Activated B cell treated with CpG ODN at 0.5 μM for 24 hours (primary cell): ENCODE data around the gene HSF4. TPM values are rescaled to one million over a fixed set of nuclear protein-coding genes. Genes with fewer than 3 reads are reported as not detected.

Experiments
- ATAC-seq: fragments of 200-7000 bp; cut with Tn5 transposase; one replicate; pipeline ENCODE4 v1.10.0; 2021; ENCODE audit warnings: low read depth, mild to moderate bottlenecking, moderate library complexity
- CTCF ChIA-PET: fragments of 350-600 bp; sonication (Branson Sonifier 250); formaldehyde crosslinking; loops from one replicate; lab custom pipeline; 2021; ENCODE audit warnings: antibody characterized with exemption; lab: Charles Lee
- POLR2A ChIA-PET: fragments of 350-600 bp; sonication (Branson Sonifier 250); formaldehyde crosslinking; loops from one replicate; lab custom pipeline; 2021; ENCODE audit warnings: antibody characterized with exemption; lab: Charles Lee
- DNase-seq: peaks from one replicate; pipeline ENCODE4 v3.0.0; 2022
- H3K27ac Mint-ChIP-seq: one replicate; pipeline ENCODE4 v1.8.0; 2020; ENCODE audit warnings: mixed read lengths
- H3K27me3 Mint-ChIP-seq: one replicate; pipeline ENCODE4 v1.8.0; 2021; ENCODE audit warnings: mixed read lengths
- H3K36me3 Mint-ChIP-seq: one replicate; pipeline ENCODE4 v1.8.0; 2021; ENCODE audit warnings: low read depth, mixed read lengths
- H3K4me1 Mint-ChIP-seq: one replicate; pipeline ENCODE4 v1.8.0; 2021; ENCODE audit warnings: mixed read lengths
- H3K4me3 Mint-ChIP-seq: one replicate; pipeline ENCODE4 v1.8.0; 2020; ENCODE audit warnings: mild to moderate bottlenecking, mixed read lengths
- H3K9me3 Mint-ChIP-seq: one replicate; pipeline ENCODE4 v1.8.0; 2020; ENCODE audit warnings: mixed read lengths
- intact Hi-C: fragments of 100-400 bp; cut with micrococcal nuclease; formaldehyde crosslinking; loops from one replicate; pipeline ENCODE4 v1.15.1; 2024
- total RNA-seq: library from RNA; stranded (reverse); gene quantifications from 2 replicates; pipeline ENCODE4 v1.2.3, GENCODE V29; 2022
- TF ChIP-seq, protein P1 (sequence below): fragments of 200-600 bp; IDR thresholded peaks from one replicate; pipeline ENCODE4 v1.8.0; 2022; ENCODE audit warnings: antibody characterized with exemption, mild to moderate bottlenecking

HSF4 gene, protein sequence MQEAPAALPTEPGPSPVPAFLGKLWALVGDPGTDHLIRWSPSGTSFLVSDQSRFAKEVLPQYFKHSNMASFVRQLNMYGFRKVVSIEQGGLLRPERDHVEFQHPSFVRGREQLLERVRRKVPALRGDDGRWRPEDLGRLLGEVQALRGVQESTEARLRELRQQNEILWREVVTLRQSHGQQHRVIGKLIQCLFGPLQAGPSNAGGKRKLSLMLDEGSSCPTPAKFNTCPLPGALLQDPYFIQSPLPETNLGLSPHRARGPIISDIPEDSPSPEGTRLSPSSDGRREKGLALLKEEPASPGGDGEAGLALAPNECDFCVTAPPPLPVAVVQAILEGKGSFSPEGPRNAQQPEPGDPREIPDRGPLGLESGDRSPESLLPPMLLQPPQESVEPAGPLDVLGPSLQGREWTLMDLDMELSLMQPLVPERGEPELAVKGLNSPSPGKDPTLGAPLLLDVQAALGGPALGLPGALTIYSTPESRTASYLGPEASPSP
- total RNA-seq = 5.9 and 7.3 TPM in 2 replicates

DNA sequence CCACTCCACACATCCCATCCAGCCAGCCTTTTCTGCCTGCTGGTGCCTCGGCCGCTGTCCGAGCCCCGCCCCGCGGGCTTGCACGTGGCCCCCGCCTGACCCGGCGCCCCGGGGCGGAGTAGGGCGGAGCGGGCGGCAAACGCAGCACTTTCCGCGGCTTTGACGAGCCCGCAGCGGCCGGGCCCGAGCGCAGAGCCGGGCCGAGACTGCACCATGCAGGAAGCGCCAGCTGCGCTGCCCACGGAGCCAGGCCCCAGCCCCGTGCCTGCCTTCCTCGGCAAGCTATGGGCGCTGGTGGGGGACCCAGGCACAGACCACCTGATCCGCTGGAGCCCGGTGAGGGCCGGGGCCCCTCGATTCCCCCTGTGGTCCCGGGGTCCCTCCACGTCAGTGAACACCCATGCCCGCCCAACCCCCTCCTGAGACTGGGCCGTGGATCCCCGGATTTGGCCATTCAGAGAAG is at the start of gene HSF4:
TSS of gene HSF4 (plus strand) at position 147 of the 463 bp plus-strand sequence. CDS start at position 214, 67 bp downstream.
- no peak for ATAC-seq
- intact Hi-C loops = loop anchor here (5.0 kb wide), 1 partner anchor 1373 kb away; the partner anchor contains the start of gene ZFP90
- ChIA-PET POLR2A (interaction anchor here (1.1 kb wide), 1 partner anchor 80 kb away, joined by 3 read pairs; no protein-coding TSS in a partner anchor), CTCF (interaction anchor here (0.9 kb wide), 1 partner anchor 9 kb away, joined by 3 read pairs; no protein-coding TSS in a partner anchor)
- TF ChIP-seq, protein P1, sequence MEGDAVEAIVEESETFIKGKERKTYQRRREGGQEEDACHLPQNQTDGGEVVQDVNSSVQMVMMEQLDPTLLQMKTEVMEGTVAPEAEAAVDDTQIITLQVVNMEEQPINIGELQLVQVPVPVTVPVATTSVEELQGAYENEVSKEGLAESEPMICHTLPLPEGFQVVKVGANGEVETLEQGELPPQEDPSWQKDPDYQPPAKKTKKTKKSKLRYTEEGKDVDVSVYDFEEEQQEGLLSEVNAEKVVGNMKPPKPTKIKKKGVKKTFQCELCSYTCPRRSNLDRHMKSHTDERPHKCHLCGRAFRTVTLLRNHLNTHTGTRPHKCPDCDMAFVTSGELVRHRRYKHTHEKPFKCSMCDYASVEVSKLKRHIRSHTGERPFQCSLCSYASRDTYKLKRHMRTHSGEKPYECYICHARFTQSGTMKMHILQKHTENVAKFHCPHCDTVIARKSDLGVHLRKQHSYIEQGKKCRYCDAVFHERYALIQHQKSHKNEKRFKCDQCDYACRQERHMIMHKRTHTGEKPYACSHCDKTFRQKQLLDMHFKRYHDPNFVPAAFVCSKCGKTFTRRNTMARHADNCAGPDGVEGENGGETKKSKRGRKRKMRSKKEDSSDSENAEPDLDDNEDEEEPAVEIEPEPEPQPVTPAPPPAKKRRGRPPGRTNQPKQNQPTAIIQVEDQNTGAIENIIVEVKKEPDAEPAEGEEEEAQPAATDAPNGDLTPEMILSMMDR = no peak
- Mint-ChIP-seq H3K4me1 (peaks cover 37% of the 10 kb centered on the region), H3K27me3 (peaks cover 52% of the 10 kb centered on the region), H3K27ac (no peak within 1 kb of the TSS), H3K36me3 (no peaks in the 10 kb centered on the region), H3K9me3 (no peaks in the 10 kb centered on the region), H3K4me3 (peak within 1 kb of the TSS; percentile 56)
- DNase-seq = no peak

DNA sequence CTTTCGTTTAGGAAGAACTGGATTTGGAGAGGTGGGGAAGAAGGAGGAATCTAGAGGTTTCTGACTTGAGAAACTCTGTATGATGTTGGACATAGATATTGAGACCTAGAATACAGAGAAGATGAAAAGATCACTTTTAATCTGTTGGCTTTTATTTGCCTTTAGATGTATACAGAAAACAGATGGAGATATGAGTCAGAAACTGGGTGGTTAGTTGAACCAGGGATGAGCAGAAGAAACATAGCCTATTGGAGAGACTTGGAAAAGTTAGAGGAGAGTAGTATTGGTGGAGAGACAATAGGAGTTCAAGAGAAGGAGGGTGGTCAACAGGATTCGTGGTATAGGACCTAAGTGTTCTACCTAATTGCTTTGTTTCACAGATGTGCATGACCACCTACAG is 49.8 kb upstream of the HSF4 start:
- ATAC-seq = no peak

DNA sequence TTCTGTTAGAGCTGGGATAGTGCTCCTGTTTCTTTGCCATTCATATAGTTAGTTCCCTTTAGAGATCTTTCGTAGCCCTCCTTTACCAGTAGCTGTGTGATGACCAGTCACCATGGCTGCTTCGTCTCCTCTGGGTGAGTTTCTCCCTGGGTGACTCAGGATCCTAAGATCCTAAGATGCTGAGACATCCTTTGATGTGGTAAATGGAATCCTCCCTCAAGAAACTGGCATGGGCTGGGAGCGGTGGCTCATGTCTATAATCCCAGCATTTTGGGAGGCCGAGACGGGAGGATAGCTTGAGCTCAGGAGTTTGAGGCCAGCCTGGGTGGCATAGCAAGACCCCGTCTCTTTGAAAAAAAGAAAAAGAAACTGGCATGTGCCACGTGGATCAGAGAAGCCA is 48.9 kb upstream of the HSF4 start:
- intact Hi-C loops = no loop called here
- peaks cover 15% of the 10 kb centered on the region for H3K4me1 Mint-ChIP-seq
- DNase-seq (no peak), ATAC-seq (no peak)
- peaks cover 32% of the 10 kb centered on the region for H3K36me3 Mint-ChIP-seq
- no peak overlapping the region for H3K4me3 Mint-ChIP-seq
- ChIA-PET CTCF (no interaction called here), POLR2A (no interaction called here)
- no peaks in the 10 kb centered on the region for H3K9me3 Mint-ChIP-seq
- H3K27me3 Mint-ChIP-seq = no peaks in the 10 kb centered on the region
- TF ChIP-seq, protein P1 = no peak
- H3K27ac Mint-ChIP-seq = no peak overlapping the region

More for the DNA sequence above, 49.8 kb upstream of the HSF4 start:
- intact Hi-C loops = no loop called here
- Mint-ChIP-seq H3K9me3 (no peaks in the 10 kb centered on the region), H3K4me3 (no peak overlapping the region), H3K4me1 (peaks cover 20% of the 10 kb centered on the region), H3K36me3 (peaks cover 27% of the 10 kb centered on the region), H3K27me3 (no peaks in the 10 kb centered on the region), H3K27ac (no peak overlapping the region)
- ChIA-PET POLR2A (no interaction called here), CTCF (no interaction called here)
- no peak for DNase-seq
- TF ChIP-seq, protein P1 = no peak

DNA sequence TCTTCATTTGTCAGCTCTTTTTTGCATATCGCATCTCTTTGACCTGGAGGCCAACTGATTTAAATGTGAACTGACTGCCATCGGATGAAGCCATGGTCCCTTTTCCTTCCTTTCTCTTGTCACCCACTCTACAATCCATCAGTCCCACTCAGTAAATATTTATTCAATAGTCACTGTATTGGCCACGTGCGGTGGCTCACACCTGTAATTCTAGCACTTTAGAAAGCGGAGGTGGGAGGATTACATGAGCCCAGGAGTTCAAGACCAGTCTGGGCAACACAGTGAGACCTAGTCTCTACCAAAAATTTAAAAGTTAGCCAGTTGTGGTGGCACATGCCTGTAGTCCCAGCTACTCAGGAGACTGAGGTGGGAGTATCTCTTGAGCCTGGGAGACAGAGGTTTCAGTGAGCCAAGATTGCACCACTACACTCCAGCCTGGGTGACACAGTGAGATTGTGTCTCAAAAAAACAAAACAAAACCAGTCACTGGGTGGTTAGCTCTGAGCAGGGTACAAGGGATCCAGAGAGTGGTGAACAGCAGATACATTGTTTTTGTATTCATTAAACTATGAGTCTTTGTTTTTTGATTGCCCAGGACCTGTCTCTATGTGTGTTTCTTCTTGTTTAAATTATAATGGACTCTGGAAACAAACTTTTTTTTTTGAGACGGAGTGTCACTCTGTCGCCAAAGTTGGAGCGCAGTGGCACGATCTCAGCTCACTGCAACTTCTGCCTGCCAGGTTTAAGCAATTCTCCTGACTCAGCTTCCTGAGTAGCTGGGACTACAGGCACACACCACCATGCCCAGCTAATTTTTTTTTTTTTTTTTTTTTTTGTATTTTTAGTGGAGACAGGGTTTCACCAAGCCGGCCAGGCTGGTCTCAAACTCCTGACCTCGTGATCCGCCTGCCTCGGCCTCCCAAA is 47.9 kb upstream of the HSF4 start:
- ATAC-seq (no peak), DNase-seq (no peak)
- CTCF ChIA-PET = interaction anchor here (0.6 kb wide), 1 partner anchor 34 kb away, joined by 3 read pairs; no protein-coding TSS in a partner anchor
- intact Hi-C loops = no loop called here
- Mint-ChIP-seq H3K9me3 (no peaks in the 10 kb centered on the region), H3K27ac (no peak overlapping the region), H3K36me3 (peaks cover 36% of the 10 kb centered on the region), H3K4me3 (no peak overlapping the region), H3K27me3 (no peaks in the 10 kb centered on the region), H3K4me1 (peaks cover 6% of the 10 kb centered on the region)
- POLR2A ChIA-PET = interaction anchor here (0.6 kb wide), 1 partner anchor 67 kb away, joined by 4 read pairs; no protein-coding TSS in a partner anchor
- TF ChIP-seq, protein P1 = no peak
